GM10847 (cell line): ENCODE measurements around the gene RTEL1.

ENCODE experiments used
- POLR2A ChIP-seq: IDR thresholded peaks from 2 replicates; pipeline ENCODE4 v1.6.1; 2011; ENCODE audit not compliant: insufficient read length; ENCODE audit errors: extremely low read depth

Gene RTEL1

GRCh38 chr20:63661108-63661507 lies 3.0 kb downstream of the RTEL1 start:
- no peak for TF ChIP-seq POLR2A

- TF ChIP-seq POLR2A: no peak
Measured at GRCh38 chr20:63661959-63662812, 4.1 kb downstream of the RTEL1 start.

GRCh38 chr20:63662813-63663189 lies 4.7 kb downstream of the RTEL1 start:
- TF ChIP-seq POLR2A: no peak

GRCh38 chr20:63663332-63664066 lies 5.4 kb downstream of the RTEL1 start:
- no peak for TF ChIP-seq POLR2A

- no peak for TF ChIP-seq POLR2A
Measured at GRCh38 chr20:63664143-63664851, 6.2 kb downstream of the RTEL1 start.

- TF ChIP-seq POLR2A: no peak
Measured at GRCh38 chr20:63664861-63665594, 6.9 kb downstream of the RTEL1 start.

GRCh38 chr20:63665708-63666107 lies 7.6 kb downstream of the RTEL1 start:
- no peak for TF ChIP-seq POLR2A

- TF ChIP-seq POLR2A: no peak
Measured at GRCh38 chr20:63667858-63668257, 9.7 kb downstream of the RTEL1 start.

- no peak for TF ChIP-seq POLR2A
Measured at GRCh38 chr20:63668351-63668750, 10.2 kb downstream of the RTEL1 start.

GRCh38 chr20:63672666-63673065 lies 14.6 kb downstream of the RTEL1 start:
- TF ChIP-seq POLR2A: no peak

- TF ChIP-seq POLR2A: no peak
Measured at GRCh38 chr20:63673951-63674350, 15.8 kb downstream of the RTEL1 start.

GRCh38 chr20:63675681-63676368 lies 17.7 kb downstream of the RTEL1 start:
- no peak for TF ChIP-seq POLR2A

- no peak for TF ChIP-seq POLR2A
Measured at GRCh38 chr20:63678071-63678470, 20.0 kb downstream of the RTEL1 start.

- no peak for TF ChIP-seq POLR2A
Measured at GRCh38 chr20:63678667-63679465, 20.8 kb downstream of the RTEL1 start.

- no peak for TF ChIP-seq POLR2A
Measured at GRCh38 chr20:63679799-63680305, 21.7 kb downstream of the RTEL1 start.
